CD4-positive, alpha-beta T cell treated with Interferon alpha-2 for 1 hour (primary cell): Measurements from ENCODE around the gene CFAP299.

Experiments used
- DNase-seq, 2 donors: peaks; one replicate each; pipeline ENCODE4 v3.0.0-alpha.2; 2020 to 2022

The CFAP299 gene

DNA sequence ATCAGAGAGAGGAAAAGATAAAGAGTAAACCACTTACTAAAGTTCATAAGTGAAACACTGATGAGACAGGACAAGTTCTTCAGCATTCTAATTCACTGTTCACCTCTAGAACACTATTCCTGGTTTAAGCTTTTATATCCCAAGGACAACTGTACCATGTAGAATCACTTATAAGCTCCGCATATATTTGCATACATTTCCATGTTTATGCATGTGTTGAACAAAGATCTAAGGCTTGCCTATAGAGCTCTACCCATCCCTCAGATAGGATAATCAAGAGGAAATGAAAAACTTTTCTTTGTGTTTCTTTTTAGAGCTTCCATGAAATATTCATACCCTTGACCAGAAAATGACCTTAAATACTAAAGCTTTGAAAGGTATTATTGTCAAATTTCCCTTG lies 538.0 kb downstream of the CFAP299 start:
- DNase-seq = no peak

DNA sequence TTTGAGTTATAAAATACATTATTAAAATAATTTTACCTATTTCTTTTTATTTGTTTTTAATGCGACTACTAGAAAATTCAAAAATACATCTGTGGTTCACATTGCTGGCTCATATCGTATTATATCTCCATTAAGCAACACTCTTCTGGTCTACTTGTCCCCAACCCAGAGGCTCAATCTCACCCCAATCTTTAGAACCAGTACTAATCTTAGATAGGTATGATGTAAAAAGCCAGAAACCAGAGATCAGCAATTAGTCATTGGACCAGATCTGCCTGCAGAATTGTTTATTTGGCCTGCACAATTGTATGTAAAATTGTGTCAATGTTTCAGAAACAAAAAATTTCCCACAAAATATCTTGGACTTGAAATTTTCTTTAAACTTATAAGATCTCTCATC lies 539.4 kb downstream of the CFAP299 start:
- DNase-seq = no peak

DNA sequence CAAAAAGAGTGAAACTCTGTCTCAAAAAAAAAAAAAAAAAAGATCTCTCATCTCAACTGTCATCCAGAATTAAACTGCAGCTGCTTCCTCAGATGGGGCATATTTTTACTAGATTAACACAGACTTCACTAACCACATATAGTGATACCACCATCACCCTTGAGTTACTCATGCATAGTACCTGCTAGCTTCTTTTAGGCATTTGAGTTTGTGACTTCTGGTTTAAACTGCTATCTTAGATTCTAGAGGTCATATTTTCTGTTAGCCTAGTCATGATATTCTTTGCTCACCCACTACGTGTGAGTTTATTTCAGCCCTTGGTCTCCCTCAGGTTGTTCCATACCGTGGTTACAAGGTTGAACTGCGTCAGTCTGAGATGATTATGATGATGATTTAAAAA lies 540.1 kb downstream of the CFAP299 start:
- DNase-seq = no peak

DNA sequence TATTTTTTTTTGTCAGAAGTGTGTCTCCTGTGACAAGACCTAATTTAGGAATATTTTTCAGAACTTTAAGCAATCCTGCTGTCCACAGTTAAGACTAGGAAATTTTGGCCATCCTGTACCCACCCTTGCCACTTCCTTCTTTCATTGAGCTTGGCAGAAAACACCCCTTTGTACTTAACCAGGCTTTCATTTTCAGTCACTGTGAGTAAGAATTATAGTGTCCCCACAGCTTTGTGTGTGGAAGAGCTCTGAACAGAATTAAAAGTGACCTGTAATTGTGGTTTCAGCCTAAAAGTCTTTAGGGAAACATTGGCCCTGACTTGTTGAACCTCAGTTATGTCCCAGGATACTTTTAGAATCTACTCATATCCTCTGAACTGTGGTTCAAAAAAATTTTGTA lies 541.3 kb downstream of the CFAP299 start:
- no peak for DNase-seq

DNA sequence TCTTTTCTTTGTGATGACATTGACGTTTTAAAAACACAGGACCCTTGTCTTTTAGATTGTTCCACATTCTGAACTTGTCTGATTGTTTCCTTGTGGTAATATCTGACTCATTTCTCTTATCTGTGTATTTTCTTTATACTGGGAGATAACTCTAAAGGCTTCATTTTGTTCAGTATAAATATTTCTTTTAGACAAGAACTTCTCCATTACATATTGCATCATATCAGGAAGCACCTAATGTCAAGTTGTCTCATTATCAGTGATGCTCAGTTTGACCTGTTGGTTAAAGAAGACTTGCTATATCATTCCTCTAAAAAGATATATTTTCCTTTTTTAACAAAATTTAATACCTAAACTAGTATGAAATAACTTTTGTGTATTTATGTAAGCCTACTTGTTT lies 542.7 kb downstream of the CFAP299 start:
- DNase-seq = no peak

DNA sequence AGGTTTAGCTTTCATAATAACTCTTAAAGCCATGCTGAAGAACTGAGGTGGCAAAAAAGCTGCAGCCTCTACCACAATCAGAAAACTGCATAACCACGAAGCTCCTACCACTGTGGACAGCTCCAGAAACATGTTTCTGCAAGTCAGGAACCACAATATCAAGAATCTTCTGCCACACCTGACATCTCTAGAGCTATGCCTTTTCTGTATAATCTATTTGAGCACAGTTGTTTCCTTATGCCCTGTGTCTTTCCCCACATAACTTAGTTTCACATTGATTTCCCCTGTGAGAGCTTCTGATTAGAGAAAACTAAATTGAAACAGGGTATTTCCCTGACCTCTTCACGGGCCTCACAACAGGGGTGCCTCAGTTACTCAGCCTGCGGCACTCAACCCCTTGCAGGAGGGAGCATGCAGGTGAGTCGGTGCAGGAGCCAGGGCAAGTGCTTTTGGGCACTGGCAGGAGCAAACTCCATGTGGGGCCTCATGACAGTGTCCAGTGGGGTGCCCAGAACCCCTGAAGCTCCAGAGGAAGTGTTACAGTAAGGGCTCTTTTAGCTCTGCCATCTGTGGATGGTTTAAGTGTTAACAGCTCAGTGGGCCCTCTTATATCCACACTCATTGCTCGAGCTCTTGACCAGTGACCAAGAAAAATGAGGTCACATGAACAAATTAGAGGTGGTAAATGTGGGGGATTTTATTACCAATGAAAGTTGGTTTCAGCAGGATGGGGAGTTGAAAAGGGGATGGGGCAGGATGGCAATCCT lies 562.2 kb downstream of the CFAP299 start:
- no peak for DNase-seq

DNA sequence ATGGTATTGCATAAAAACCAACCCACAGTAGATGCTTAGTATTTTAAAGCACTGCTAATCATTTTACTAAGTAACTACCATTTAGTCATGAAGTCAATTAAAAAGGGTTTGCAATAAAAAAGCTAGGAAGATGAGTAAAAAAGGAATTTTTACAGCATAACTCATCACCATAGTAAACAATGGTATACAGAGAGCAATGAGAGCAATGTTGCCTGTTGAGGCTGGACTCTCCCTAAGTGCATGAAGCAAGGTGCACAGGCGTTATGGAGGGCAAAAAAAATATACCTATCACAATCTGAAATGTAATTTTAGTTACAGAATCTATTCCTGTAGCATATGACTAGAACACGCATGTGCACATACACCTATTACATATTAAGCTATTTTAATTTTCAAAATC lies 565.4 kb downstream of the CFAP299 start:
- DNase-seq = no peak

DNA sequence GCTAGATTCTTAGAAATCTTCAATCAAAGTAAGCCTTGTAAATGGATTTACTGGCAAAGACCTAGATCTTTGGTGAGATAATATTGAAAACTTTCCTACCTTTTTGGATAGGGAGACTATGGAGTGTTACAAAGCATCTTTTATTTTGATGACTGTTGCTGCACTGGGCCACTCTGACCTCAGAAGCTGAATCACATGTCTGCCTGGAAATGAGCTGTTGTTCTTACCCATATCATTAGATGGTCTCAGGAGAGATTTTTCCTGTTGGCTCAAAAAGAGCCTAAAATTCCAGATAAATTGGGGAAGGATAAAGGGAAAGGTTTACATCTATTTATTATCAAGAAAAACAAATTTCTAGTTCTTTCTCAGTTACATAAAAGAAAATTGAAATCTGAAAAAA lies 567.5 kb downstream of the CFAP299 start:
- no peak for DNase-seq

DNA sequence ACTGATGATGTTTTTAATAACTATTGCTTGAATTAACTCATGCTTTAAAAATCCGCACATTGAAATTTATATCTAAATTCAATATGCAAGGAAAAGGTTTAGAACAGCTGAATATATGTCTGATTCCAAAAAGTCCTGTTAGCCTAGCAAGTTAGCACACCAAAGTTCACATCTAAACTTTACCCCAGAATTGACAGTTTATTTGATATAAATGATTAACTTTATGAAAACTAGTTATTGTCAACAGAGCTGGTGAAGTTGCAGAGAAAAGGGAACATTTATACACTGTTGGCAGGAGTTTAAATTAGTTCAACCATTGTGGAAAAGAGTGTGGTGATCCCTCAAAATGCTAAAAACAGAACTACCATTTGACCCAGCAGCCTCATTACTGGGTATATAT lies 574.4 kb downstream of the CFAP299 start:
- no peak for DNase-seq

DNA sequence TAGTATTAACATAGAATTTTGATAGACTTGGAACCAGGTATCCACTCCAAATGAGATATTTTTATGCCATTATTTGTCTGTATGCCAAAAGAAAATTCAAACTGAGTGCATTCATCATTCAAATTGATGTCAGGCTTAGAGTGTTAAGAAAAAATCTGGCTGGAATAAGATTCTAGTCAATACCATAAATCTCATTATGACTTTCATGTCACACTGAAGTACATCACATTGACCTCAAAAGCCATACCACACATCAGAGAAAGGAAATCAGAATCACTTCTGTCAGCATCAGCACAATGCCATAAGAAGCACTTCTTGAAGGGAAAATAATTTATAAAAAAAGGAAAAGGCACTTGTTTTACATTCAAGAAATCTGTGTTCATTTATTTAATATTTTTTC lies 575.9 kb downstream of the CFAP299 start:
- no peak for DNase-seq

DNA sequence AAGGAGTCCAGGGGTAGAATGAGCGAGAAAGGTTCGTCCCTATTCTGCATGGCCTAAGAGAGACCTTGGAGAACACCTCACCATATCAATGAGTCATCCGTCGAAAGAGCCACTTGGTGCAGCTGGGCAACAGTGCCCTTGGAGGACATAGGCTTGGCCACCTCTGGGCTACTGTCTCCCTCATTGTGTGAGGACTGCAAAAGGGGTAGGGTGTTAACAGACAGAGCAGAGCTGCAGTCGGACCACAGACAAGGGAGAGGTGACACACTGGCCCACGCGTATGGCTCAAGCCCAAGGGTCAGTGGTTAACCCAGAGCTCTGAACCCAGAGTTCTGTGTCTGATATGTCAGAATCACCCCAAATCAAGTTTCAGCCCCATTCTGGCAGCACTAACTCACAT lies 576.8 kb downstream of the CFAP299 start:
- no peak for DNase-seq

DNA sequence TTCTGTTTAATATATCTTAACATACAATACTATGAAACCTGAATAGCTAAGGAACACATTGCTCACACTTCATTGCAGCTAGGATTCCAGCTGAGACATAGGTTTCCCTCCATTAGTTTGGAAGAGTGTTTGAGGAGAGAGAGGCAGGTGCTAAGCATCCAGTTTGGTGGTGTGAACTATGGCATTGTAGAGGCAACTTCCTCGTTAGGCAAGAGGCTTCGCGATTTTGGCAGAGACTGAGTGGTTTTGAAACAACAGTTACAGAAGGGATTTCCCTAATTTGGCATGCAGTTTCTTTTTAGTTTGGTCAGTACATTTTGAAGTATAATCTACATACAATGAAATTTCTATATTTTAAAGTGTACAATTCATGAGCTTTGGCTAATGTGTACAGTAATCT lies 577.9 kb downstream of the CFAP299 start:
- DNase-seq = no peak

DNA sequence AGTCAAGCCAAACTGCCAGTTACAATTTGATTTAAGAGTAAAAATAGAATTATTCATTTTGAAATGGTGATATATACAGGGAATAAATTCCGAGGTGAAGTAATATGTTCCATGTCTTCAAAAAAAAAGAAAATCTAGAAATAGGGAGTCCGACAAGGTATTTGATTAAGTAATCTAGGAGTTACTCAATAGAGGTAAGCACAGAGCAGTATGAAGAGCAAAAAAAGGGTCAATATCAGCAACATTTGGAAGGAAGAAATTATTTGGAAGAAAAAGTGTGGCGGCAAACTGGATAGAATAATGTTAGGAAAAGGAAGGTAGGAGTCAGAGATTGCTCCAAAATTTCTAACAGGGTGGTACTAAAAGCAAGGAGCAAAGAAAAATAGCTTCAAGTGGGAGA lies 581.2 kb downstream of the CFAP299 start:
- no peak for DNase-seq

DNA sequence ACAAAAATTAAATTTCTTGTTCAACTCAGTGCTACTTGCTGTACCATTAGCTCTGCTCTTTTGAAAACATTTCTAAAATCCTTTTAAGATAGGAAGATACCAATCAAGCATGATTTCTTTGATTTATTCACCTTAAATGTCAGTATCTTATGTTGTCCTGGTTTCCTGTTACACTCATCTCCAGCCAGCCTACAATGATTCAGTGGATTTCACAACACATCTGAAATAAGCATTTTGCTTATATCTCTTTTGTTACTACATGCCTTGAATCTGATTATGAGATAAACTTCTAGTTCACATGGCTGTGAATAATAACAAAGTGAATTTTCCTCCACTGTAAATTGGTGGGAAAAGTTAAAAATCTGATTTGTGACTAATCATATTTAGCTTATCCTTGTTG lies 582.5 kb downstream of the CFAP299 start:
- DNase-seq = no peak

DNA sequence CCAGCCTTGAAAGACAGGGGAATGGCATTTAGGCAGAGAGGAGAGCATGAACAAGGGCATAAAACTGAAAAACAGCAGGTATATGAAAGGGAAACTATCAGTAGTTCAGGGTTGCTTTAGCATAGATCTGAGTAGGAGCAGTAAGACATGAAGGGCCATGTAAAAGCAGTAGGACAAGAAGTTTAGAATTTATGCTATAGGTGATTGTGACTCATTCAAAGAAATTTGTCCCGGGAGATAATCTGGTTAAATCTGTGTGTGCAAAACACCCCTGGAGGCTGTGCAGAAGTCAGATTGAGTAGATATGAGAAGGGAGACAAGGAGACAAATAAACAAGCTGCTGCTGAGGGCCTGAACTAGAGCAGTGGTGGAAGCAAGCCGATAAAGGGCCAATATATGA lies 585.9 kb downstream of the CFAP299 start:
- DNase-seq = no peak

DNA sequence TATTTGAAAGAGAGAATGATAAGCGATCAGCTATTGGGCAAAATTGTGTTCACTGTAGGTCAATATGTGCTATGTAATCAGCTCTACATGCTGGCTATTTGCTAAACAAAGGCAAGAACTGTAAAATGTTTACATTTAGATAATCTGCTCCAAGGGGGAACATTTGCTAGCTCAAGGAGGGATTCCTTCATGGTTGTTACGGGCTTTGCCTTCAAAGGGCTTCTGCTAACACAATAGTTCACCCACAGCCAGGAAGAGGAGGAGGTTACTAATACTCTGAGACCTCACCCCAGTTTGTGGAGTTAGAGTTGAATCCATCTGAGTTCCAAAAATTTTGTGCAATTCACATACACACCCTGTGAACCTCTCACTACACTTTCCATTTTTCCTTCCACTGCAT lies 587.4 kb downstream of the CFAP299 start:
- no peak for DNase-seq

DNA sequence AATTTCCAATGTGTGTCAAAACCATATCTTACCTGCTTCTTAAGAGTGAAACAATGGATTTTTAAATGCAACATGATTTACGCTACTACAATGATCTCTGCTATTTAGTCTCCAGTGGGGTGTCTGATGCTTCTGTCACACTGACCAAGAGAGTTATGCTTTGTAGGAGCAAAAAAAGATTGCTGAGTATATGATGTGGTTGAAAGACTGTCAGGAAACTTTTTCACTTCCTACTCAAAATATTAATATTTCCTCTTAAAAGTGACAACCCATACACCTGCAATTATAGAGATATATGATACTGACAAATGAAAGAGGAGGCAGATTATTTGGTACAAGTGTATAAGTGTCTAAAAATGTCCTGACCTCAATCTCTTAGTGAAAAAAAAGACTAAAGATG lies 589.8 kb downstream of the CFAP299 start:
- no peak for DNase-seq

DNA sequence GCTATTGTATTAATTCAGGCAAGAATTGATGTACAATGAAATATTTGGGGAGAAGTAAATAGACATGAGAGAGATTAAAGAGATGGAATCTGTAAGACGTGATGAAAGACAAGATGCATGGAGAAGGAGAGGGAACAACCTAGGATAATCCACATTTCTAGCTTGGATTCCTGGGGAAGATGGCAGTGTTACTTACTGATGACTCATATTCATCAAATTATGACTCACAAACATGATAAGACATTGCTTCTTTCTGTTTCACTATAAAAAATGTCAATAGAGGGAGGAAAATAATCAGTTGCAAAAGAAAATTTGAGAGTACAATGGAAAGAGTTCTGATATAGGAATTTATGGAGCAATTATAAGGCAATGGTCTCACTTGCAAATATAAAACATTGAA lies 590.9 kb downstream of the CFAP299 start:
- DNase-seq = no peak

DNA sequence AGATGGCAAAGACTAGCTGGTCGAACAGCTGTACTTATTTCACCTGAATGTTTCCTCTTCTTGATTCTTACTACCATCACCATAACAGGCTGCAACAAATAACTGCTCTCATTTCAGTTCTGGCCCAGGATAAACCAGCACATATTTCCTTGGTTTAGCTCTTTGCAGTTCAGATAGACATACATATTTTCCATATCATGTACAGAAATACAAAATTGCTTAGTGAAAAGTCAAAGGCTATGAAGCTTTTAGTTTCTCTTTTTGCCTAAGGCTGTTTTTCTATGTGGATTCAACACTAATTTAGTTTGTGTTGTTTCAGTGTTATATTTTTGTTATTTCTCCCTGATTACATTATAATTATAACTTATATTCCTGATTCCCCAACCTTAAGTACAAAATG lies 591.4 kb downstream of the CFAP299 start:
- DNase-seq = no peak

DNA sequence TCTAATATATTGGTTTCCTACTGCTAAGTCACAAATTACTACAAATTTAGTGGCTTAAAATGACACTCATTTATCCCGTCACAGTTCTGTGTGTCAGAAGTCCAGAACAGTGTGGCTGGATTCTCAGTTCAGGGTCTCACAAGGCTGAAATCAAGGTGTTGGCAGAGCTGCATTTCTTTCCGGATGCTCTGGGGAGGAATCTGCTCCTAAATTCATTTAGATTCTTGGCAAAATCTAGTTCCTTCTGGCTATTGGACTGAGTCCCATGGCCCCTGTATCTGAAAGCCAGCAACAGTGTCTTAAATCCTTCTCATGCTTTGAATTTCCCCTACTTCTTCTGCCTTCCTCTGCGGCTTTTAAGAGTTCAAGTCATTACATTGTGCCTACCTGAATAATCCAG lies 591.9 kb downstream of the CFAP299 start:
- DNase-seq = no peak

DNA sequence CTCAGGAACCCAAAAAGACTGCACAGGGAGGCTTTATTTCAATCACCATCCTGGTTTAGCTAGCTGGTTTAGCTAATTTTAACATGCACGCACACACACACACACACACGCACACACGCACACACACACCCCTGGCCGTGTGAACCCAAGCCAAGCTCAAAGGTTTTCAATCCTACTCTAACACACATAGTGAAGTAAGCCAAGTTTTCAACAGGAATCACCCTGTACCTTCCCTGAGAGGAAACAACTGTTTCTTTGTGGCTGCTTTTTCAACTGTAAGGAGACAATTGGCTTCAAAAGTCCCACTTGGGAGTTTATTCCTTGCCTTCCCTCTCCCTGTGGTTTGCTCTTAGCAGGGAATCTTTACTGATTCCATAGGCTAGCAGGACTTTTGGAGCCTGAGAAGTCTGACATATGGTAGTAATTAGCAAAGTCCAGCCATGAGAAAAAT lies 596.1 kb downstream of the CFAP299 start:
- DNase-seq = no peak

DNA sequence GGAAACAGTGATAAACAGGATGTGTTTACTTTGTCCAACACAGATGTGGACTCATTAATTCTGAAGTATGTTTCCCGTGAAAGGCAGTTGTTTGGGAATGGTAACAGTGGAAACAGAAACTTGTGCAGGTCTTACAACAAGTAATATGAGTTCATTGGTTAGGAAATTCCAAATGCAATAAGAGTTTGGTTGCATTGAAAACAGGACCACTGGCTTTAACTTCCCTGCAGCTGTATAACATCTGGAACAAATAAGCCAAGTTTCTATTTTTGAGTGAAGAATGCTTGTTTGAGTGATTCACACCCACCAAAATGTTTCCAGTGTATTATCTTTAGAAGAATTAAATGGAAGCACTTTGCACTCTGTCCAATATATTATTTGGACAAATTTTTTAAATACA lies 612.6 kb downstream of the CFAP299 start:
- no peak for DNase-seq

DNA sequence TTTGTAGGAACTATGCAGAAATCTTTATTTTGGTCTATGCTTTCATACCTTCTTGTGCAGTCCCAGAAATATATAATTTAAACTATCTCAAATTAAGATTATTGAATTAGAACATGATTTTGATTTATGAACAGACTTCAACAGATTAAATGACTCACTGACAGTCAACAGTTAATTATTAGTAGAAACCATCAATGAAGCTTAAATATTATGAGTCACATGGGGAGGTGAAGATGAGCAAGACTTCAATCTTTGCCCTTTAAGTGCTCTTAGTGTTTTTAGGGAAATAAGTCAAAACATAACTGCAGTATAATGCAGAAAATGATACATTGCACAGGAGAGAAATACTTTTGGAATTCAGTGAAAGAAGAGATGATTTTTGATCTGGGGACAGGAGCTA lies 613.5 kb downstream of the CFAP299 start:
- no peak for DNase-seq

DNA sequence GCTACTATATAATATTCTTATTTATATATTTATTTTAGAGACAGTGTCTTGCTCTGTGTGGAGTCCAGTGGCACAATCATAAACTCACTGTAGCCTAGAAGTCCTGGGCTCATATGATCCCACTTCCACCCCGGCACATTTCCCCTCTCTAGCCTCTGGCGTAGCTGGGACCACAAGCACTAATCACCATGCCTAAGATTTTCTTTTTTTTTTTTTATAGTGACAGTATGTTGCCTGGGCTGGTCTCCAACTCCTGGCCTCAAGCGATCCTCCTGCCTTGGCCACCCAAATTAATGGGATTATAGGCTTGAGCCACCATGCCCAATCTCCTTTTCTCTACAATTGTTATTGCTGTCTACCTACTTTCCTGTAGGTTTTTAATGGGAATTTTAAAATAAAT lies 620.9 kb downstream of the CFAP299 start:
- DNase-seq = no peak

DNA sequence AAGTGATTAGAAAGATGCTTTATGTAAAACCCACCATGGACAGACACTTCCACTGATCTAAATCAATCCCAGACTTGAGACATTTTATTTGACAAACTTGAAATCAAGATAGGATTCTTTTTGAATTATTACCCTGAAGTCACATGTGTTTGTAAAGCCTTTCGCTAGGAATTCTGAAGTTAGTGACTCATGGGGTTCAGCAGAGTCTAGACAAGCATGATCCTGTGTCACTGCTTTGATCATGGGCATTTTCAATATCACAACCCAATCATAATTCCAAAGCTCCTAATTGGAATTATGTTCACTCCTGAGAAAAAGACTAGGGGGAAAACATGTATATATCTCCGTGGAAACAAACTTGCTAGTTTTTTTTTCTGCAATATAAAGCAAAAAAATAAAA lies 627.5 kb downstream of the CFAP299 start:
- DNase-seq = no peak

DNA sequence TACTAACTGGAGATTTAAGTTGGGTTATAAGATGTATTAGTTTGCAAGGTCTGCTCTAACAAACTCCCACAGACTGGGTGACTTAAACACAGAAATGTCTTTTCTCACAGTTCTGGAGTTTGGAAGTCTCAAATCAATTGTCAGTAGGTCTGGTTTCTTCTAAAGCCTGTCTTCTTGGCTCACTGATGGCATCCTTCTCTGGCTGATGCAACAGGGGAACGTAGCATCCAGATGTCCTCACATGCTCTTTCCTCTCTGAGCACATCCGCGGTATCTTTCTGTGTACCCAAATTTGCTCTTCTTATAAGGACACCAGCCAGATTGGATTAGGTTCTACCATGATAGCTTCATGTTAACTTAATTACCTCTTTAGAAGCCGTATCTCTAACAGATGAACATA lies 631.8 kb downstream of the CFAP299 start:
- no peak for DNase-seq
